Adrenal gland (tissue), 12 donors: ENCODE data around the gene LAD1. TPM values are rescaled to one million over a fixed set of nuclear protein-coding genes. Genes with fewer than 3 reads are reported as not detected.

Experiments
- DNase-seq, 7 donors: peaks; one replicate each; pipeline ENCODE4 v3.0.0-alpha.2; 2019 to 2020
- H3K27ac ChIP-seq, 5 donors: fragments of 200-600 bp; sonication (generic) in 4 of 5; 1 replicate in 3 of 5; 2 replicates in 2 of 5; pipeline versions ENCODE4 v1.5.1 to v1.8.0; 2016 to 2020; ENCODE audit warnings: mild to moderate bottlenecking in 1 of 5
- H3K27me3 ChIP-seq: fragments of 200-600 bp; 2 replicates; pipeline ENCODE4 v1.8.0; 2021
- H3K36me3 ChIP-seq, 2 donors: fragments of 200-600 bp; replicated peaks in 1 of 2; 1 replicate in 1 of 2; 2 replicates in 1 of 2; pipeline versions ENCODE4 v1.5.1 to v1.8.0; 2018 to 2022
- H3K4me1 ChIP-seq, 2 donors: fragments of 200-600 bp; replicated peaks in 1 of 2; 1 replicate in 1 of 2; 2 replicates in 1 of 2; pipeline versions ENCODE4 v1.5.1 to v1.8.0; 2018 to 2021
- H3K4me3 ChIP-seq, 4 donors: fragments of 200-600 bp; sonication (generic) in 3 of 4; one replicate each; pipeline ENCODE4 v1.5.1; 2016 to 2018
- H3K9me3 ChIP-seq, 3 donors: fragments of 200-600 bp; sonication (generic) in 1 of 3; replicated peaks in 1 of 3; 1 replicate in 2 of 3; 2 replicates in 1 of 3; pipeline versions ENCODE4 v1.5.1 to v1.8.0; 2016 to 2021
- POLR2A ChIP-seq, 2 donors: fragments of 450-650 bp; IDR thresholded peaks; one replicate each; pipeline ENCODE4 v1.6.1; 2017; ENCODE audit warnings: antibody characterized with exemption in 2 of 2, mild to moderate bottlenecking in 2 of 2, moderate library complexity in 1 of 2
- WGBS, 4 donors: extraction: QIAGEN DNeasy Blood & Tissue Kit in 2 of 4; methylation state at CpG; one replicate each; pipeline versions ENCODE4 v1.1.5 to v1.1.7; 2013 to 2017; 5-methylcytosine and 5-hydroxymethylcytosine counted together
- intact Hi-C, 2 donors: fragments of 100-400 bp; cut with DNase I; formaldehyde crosslinking; loops; one replicate each; pipeline versions ENCODE4 v1.14.1 to v1.15.0; 2022 to 2023
- polyA plus RNA-seq, 3 donors: library from polyadenylated mRNA; stranded (reverse); fragments of 200-250 nt in 2 of 3; fragments of 350-450 nt in 1 of 3; fragmentation: Illumina TruSeq in 1 of 3; extraction: RNeasy Lipid Tissue Mini Kit (QIAGEN cat#74804) in 1 of 3; gene quantifications; one replicate each; pipeline ENCODE4 v1.2.3, GENCODE V29; 2013 to 2014
- total RNA-seq, 9 donors: library from RNA; depleted of rRNA in 4 of 9; stranded (reverse); fragments of >200 nt in 4 of 9; fragments of 120-200 nt in 1 of 9; fragmentation: NEBNext Ultra II Directional in 1 of 9; extraction: Animal tissue kit (Norgen Biotek cat#: 25700) in 1 of 9; gene quantifications; one replicate each; pipeline versions ENCODE4 v1.1.0 to v1.2.4, GENCODE V29; 2013 to 2023
- TF ChIP-seq, protein P1 (sequence below), 6 experiments: fragments of 450-650 bp in 4 of 6; fragments of 200-600 bp in 2 of 6; sonication (generic) in 1 of 6; IDR thresholded peaks; 1 replicate in 5 of 6; 2 replicates in 1 of 6; pipeline versions ENCODE4 v1.5.1 to v1.8.0; 2016 to 2021; ENCODE audit warnings: antibody characterized with exemption in 6 of 6, mild to moderate bottlenecking in 2 of 6, moderate library complexity in 1 of 6
- donor health status: healthy with polysubstance abuse.
- donor health status: Bipolar disorder and iron deficiency.
- donor health status: DM: yes; HTN: yes; CAD: no.
- donor health status: DM: no; HTN: no; CAD: no.
- donor health status: DM: no; HTN: no; CAD: no.
- donor health status: DM: yes; HTN: yes; CAD: no.

Gene LAD1
- total and polyA plus RNA-seq, 12 donors, result 0.08 to 0.61 (median 0.17) TPM; not detected in 7

DNA sequence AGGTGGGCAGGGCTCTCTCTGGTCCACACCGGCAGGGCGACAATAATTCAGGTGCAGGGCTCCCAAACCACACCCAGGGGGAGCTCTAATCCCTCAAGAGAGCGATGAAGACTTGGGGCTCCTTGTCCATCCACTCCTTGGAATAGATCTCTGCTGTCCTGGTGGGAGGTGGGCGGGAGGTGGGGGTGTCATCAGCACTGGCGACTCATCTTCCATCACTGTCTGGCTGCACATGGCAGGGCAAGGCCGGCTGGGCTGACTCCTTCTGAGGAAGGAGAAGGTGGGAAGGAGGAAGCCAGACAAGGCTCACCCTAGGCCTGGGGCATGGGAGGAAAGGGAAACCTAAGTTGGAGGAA, 50.9 kb downstream of the LAD1 start:
- Histone ChIP-seq H3K36me3 (no peaks in the 10 kb centered on the region), H3K27ac (no peak overlapping the region), H3K4me3 (no peak overlapping the region), H3K9me3 (no peaks in the 10 kb centered on the region), H3K27me3 (no peaks in the 10 kb centered on the region), H3K4me1 (no peaks in the 10 kb centered on the region)
- intact Hi-C loops, result no loop called here
- DNase-seq, result peak in 5 of 7 donors; percentile 24 to 60 (median 39)
- 21 to 25% (median 22%) methylated on average over 5 to 6 of the region's 6 CpGs for WGBS, 4 donors
- TF ChIP-seq, protein P1, sequence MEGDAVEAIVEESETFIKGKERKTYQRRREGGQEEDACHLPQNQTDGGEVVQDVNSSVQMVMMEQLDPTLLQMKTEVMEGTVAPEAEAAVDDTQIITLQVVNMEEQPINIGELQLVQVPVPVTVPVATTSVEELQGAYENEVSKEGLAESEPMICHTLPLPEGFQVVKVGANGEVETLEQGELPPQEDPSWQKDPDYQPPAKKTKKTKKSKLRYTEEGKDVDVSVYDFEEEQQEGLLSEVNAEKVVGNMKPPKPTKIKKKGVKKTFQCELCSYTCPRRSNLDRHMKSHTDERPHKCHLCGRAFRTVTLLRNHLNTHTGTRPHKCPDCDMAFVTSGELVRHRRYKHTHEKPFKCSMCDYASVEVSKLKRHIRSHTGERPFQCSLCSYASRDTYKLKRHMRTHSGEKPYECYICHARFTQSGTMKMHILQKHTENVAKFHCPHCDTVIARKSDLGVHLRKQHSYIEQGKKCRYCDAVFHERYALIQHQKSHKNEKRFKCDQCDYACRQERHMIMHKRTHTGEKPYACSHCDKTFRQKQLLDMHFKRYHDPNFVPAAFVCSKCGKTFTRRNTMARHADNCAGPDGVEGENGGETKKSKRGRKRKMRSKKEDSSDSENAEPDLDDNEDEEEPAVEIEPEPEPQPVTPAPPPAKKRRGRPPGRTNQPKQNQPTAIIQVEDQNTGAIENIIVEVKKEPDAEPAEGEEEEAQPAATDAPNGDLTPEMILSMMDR (IDR thresholded peaks at IDR 0.05), result peak; percentile 21 to 48 (median 37)
- no peak for TF ChIP-seq POLR2A (IDR thresholded peaks at IDR 0.05)

DNA sequence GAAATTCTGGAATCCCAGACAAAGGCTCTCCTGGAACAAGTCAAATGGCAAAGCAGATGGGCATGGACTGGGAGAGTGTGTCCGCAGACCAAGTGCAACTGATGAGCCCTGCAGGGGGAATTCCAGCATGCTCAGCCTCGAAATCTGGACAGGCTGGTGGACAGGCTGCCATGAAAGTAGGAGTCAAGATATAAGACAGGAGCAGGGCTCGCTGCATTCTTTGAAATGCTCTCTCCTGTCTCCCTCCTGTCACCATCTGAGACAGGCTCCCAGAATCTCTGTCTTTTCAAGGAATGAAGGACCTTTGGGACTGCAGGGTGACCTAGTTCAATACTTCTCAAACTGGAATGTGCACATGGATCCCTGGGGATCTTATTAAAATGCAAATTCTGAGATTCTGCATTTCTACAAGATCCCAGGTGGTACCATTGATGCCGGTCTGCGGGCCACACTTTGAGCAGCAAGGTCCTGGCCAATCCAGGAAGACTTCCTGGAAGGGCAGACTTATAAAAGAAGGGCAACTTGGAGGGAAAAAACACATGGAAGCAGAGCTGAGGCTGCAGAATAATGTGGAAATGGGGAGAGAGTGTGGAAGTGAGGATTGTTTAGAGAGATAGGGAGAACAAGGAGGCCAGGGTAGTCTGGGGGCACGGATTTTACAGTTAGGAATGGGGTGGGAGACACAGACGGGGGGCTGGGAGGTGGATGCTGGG, 51.5 kb downstream of the LAD1 start:
- TF ChIP-seq POLR2A (IDR thresholded peaks at IDR 0.05), result no peak
- TF ChIP-seq, protein P1 (IDR thresholded peaks at IDR 0.05), result no peak
- Histone ChIP-seq H3K36me3 (no peaks in the 10 kb centered on the region), H3K4me1 (no peaks in the 10 kb centered on the region), H3K9me3 (no peaks in the 10 kb centered on the region), H3K27me3 (no peaks in the 10 kb centered on the region), H3K27ac (no peak overlapping the region), H3K4me3 (no peak overlapping the region)
- intact Hi-C loops, result no loop called here
- WGBS, 4 donors, result 24 to 34% (median 30%) methylated on average over 7 of the region's 7 CpGs
- no peak for DNase-seq

DNA sequence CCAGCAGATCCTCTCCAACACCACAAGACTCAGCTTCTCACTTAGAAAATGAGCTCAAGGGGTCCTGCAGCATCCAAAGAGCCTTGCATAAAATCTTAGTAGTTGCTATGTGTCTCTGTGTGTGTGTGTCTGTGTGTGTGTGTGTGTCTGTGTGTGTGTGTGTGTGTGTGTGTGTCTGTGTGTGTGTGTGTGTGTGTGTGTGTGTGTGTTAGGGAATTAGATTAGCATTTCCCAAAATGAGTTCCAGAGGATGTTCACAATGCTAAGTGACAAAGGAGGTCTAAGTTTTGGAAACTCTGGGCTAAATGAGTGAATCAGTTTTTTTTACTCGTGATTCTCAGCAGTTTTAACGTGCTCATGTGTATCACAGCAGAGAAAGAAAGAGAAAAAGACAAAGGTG, 52.1 kb downstream of the LAD1 start:
- no peak for DNase-seq
- H3K27ac ChIP-seq, result no peak overlapping the region
- no peak for TF ChIP-seq POLR2A (IDR thresholded peaks at IDR 0.05)
- TF ChIP-seq, protein P1 (IDR thresholded peaks at IDR 0.05), result no peak
- 7 to 23% (median 16%) methylated on average over 2 of the region's 2 CpGs for WGBS, 4 donors
- H3K27me3 ChIP-seq, result no peaks in the 10 kb centered on the region
- H3K4me3 ChIP-seq, result no peak overlapping the region
- intact Hi-C loops, result no loop called here
- no peaks in the 10 kb centered on the region for H3K4me1 ChIP-seq
- no peaks in the 10 kb centered on the region for H3K9me3 ChIP-seq
- no peaks in the 10 kb centered on the region for H3K36me3 ChIP-seq

DNA sequence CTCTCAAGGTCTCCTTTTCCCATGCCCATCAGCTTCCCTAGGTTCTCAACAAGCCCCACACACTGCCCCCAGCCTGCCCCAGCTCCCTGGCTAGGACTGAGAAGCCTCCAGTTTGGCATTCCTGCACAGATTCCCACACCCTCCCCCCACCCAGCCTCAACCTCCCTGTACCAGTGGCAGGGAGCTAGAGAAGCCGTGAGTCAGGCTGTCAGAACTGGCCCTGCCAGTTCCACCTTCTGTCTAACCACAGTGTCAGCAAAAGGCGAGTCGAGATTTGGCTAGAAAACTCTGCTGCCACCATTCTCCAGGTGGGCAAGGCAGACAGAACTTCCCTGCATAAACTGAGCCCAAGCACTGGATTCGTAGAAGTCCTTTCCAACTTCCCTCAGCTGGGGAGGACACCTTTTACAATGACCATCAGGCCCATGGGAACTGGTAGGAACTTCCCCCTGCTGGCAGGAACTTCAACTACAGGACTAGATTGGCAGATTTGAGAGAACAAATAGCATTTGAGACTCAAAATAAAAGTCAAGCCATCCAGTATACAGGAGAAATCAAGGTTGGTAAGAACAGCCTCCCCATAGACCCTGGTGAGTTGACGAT, 52.7 kb downstream of the LAD1 start:
- DNase-seq, result peak in 4 of 7 donors; percentile 39 to 64 (median 46)
- Histone ChIP-seq H3K9me3 (no peaks in the 10 kb centered on the region), H3K27ac (no peak overlapping the region), H3K36me3 (no peaks in the 10 kb centered on the region), H3K27me3 (no peaks in the 10 kb centered on the region), H3K4me3 (no peak overlapping the region), H3K4me1 (no peaks in the 10 kb centered on the region)
- TF ChIP-seq POLR2A (IDR thresholded peaks at IDR 0.05), result no peak
- TF ChIP-seq, protein P1 (IDR thresholded peaks at IDR 0.05), result peak in 5 of 6 experiments; percentile 7 to 49 (median 42)
- intact Hi-C loops, result no loop called here
- WGBS, 4 donors, result 48 to 65% (median 62%) methylated on average over 4 to 5 of the region's 5 CpGs
